CD14-positive monocyte (primary cell): ENCODE results near the gene PRRC2C. TPM values are rescaled to one million over a fixed set of nuclear protein-coding genes. Genes with fewer than 3 reads are reported as not detected.
"Not testable (repeated sequence)": the region's sequence is repeated elsewhere in the genome, so short reads cannot be mapped to it uniquely, and the experiment has no call there.

Experiments used
- DNase-seq, 3 donors: peaks; one replicate each; pipeline ENCODE4 v3.0.0-alpha.2; 2011 to 2022
- H2AFZ ChIP-seq: 2 replicates; pipeline ENCODE4 v1.6.0; 2012; ENCODE audit warnings: mild to moderate bottlenecking, low read depth, low read length, inconsistent platforms; ENCODE audit not compliant: insufficient read depth, poor library complexity, severe bottlenecking
- H3K27ac ChIP-seq, 2 donors: 1 replicate in 1 of 2; 2 replicates in 1 of 2; pipeline ENCODE4 v1.5.1; 2012 to 2013; ENCODE audit warnings: low read length in 2 of 2, control low read depth in 1 of 2, inconsistent platforms in 1 of 2, low read depth in 1 of 2, mild to moderate bottlenecking in 1 of 2
- H3K27me3 ChIP-seq, 2 donors: one replicate each; pipeline versions ENCODE4 v1.6.0 to v1.6.1; 2011 to 2013; ENCODE audit warnings: low read length in 2 of 2; ENCODE audit not compliant: control insufficient read depth in 2 of 2, insufficient read depth in 2 of 2
- H3K36me3 ChIP-seq, 2 donors: replicated peaks in 1 of 2; 1 replicate in 1 of 2; 2 replicates in 1 of 2; pipeline versions ENCODE4 v1.5.1 to v1.6.1; 2012 to 2013; ENCODE audit warnings: low read length in 2 of 2, control low read depth in 1 of 2, inconsistent platforms in 1 of 2, mild to moderate bottlenecking in 1 of 2; ENCODE audit not compliant: insufficient read depth in 2 of 2, control insufficient read depth in 1 of 2
- H3K4me1 ChIP-seq, 2 donors: 1 replicate in 1 of 2; 2 replicates in 1 of 2; pipeline versions ENCODE4 v1.5.1 to v1.6.1; 2012 to 2013; ENCODE audit warnings: low read length in 2 of 2, control low read depth in 1 of 2, inconsistent platforms in 1 of 2, mild to moderate bottlenecking in 1 of 2, moderate library complexity in 1 of 2; ENCODE audit not compliant: insufficient read depth in 2 of 2, control insufficient read depth in 1 of 2
- H3K4me2 ChIP-seq: replicated peaks from 2 replicates; pipeline ENCODE3; 2012; ENCODE audit warnings: low read length, moderate library complexity, mild to moderate bottlenecking; ENCODE audit not compliant: poor library complexity, severe bottlenecking; ENCODE audit errors: extremely low read depth
- H3K4me3 ChIP-seq, 3 experiments: fragments of 200-600 bp in 1 of 3; sonication (generic) in 1 of 3; replicated peaks in 1 of 3; 1 replicate in 2 of 3; 2 replicates in 1 of 3; pipeline ENCODE4 v1.5.1; 2011 to 2013; ENCODE audit warnings: low read length in 3 of 3, mild to moderate bottlenecking in 3 of 3, control low read depth in 2 of 3, low read depth in 2 of 3, inconsistent platforms in 1 of 3, moderate library complexity in 1 of 3
- H3K79me2 ChIP-seq: 2 replicates; pipeline ENCODE4 v1.6.0; 2012; ENCODE audit warnings: mild to moderate bottlenecking, control low read depth, inconsistent platforms, low read length, moderate library complexity; ENCODE audit not compliant: insufficient read depth
- H3K9ac ChIP-seq: 2 replicates; pipeline ENCODE4 v1.6.0; 2017; ENCODE audit warnings: low read length, mild to moderate bottlenecking; ENCODE audit not compliant: insufficient read depth, poor library complexity, severe bottlenecking
- H3K9me3 ChIP-seq, 2 donors: replicated peaks in 1 of 2; 1 replicate in 1 of 2; 2 replicates in 1 of 2; pipeline versions ENCODE4 v1.5.1 to v1.6.1; 2012 to 2013; ENCODE audit warnings: low read length in 2 of 2, control low read depth in 1 of 2; ENCODE audit not compliant: control insufficient read depth in 1 of 2, insufficient read depth in 1 of 2
- H4K20me1 ChIP-seq: 2 replicates; pipeline ENCODE4 v1.6.0; 2012; ENCODE audit warnings: mild to moderate bottlenecking, low read length, control low read depth, moderate library complexity; ENCODE audit not compliant: insufficient read depth
- H3K27ac Mint-ChIP-seq, 7 donors: one replicate each; pipeline ENCODE4 v1.8.0; 2020; ENCODE audit warnings: mild to moderate bottlenecking in 7 of 7, mixed read lengths in 7 of 7, moderate library complexity in 6 of 7, inconsistent platforms in 2 of 7
- H3K27me3 Mint-ChIP-seq, 3 donors: one replicate each; pipeline ENCODE4 v1.8.0; 2021 to 2022; ENCODE audit warnings: low read depth in 3 of 3, mild to moderate bottlenecking in 3 of 3, mixed read lengths in 3 of 3, moderate library complexity in 3 of 3, inconsistent platforms in 1 of 3
- H3K36me3 Mint-ChIP-seq, 2 donors: one replicate each; pipeline ENCODE4 v1.8.0; 2020; ENCODE audit warnings: mixed read lengths in 2 of 2, inconsistent platforms in 1 of 2, mild to moderate bottlenecking in 1 of 2
- H3K4me1 Mint-ChIP-seq: one replicate; pipeline ENCODE4 v1.8.0; 2020; ENCODE audit warnings: mild to moderate bottlenecking, mixed read lengths
- H3K4me3 Mint-ChIP-seq, 2 donors: one replicate each; pipeline ENCODE4 v1.8.0; 2020; ENCODE audit warnings: mild to moderate bottlenecking in 2 of 2, mixed read lengths in 2 of 2, moderate library complexity in 1 of 2
- H3K9me3 Mint-ChIP-seq, 7 donors: one replicate each; pipeline ENCODE4 v1.8.0; 2020 to 2022; ENCODE audit warnings: mixed read lengths in 7 of 7, mild to moderate bottlenecking in 6 of 7, moderate library complexity in 6 of 7, inconsistent platforms in 2 of 7
- CTCF ChIP-seq: fragments of 200-600 bp; IDR thresholded peaks from one replicate; pipeline ENCODE4 v1.8.0; 2022; ENCODE audit warnings: antibody characterized with exemption, mild to moderate bottlenecking
- WGBS: methylation state at CpG from one replicate; pipeline ENCODE4 v1.1.5; 2013; ENCODE audit warnings: missing lambda C conversion rate; ENCODE audit not compliant: insufficient coverage; 5-methylcytosine and 5-hydroxymethylcytosine counted together
- intact Hi-C, 2 donors: fragments of 100-400 bp; cut with micrococcal nuclease; formaldehyde crosslinking; loops; one replicate each; pipeline versions ENCODE4 v1.15.0 to v1.15.1; 2023
- polyA plus RNA-seq, 3 donors: library from polyadenylated mRNA; depleted of rRNA in 1 of 3; unstranded in 2 of 3; stranded (reverse) in 1 of 3; fragments of 300-500 nt in 2 of 3; fragments of >200 nt in 1 of 3; fragmentation: Illumina TruSeq in 2 of 3; gene quantifications; 1 replicate in 2 of 3; 2 replicates in 1 of 3; pipeline ENCODE4 v1.2.3, GENCODE V29; 2012 to 2021

Gene PRRC2C
- polyA plus RNA-seq, 3 donors: 13.8 to 69.1 (median 15.6) TPM

DNA sequence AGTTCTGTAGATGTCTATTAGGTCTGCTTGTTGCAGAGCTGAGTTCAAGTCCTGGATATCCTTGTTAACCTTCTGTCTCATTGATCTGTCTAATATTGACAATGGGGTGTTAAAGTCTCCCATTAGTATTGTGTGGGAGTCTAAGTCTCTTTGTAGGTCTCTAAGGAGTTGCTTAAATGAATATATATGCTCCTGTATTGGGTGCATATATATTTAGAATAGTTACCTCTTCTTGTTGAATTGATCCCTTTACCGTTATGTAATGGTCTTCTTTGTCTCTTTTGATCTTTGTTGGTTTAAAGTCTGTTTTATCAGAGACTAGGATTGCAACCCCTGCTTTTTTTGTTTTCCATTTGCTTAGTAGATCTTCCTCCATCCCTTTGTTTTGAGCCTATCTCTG is 68.6 kb downstream of the PRRC2C start:
- intact Hi-C loops: not testable (repeated sequence)

DNA sequence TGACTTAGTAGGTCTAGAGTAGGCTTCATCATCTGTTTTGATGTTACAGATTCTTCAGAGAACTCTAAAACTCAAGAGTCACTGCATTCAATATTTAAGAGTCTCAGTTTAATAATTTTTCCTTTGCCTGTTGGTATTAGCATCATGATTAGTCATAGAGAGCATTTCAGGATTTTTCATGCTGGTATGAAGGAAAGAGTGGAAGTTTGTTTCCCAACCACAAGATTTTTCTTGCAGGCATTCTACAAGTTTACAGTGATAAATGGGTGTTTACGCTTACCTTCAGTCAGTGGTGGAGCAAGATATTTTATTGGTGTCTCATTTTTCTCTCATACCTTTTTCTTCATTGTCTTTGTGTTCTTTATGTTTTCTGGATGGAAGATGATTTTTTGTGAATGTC is 78.3 kb downstream of the PRRC2C start:
- no CpG with 5 or more reads among the region's 1 CpG for WGBS
- Histone ChIP-seq H3K36me3 (peaks cover 95 to 100% of the 10 kb centered on the region in 2 donors), H3K4me1 (no peaks in the 10 kb centered on the region), H3K27ac (no peak overlapping the region), H3K79me2 (no peaks in the 10 kb centered on the region), H3K9ac (no peak overlapping the region), H2AFZ (no peak overlapping the region), H3K27me3 (no peaks in the 10 kb centered on the region), H3K9me3 (no peaks in the 10 kb centered on the region), H3K4me3 (no peak overlapping the region), H3K4me2 (no peak overlapping the region), H4K20me1 (peaks cover 11% of the 10 kb centered on the region)
- Mint-ChIP-seq H3K27me3 (no peaks in the 10 kb centered on the region), H3K9me3 (no peaks in the 10 kb centered on the region), H3K4me3 (no peak overlapping the region), H3K36me3 (peaks cover 41 to 56% of the 10 kb centered on the region in 2 donors), H3K27ac (no peak overlapping the region), H3K4me1 (no peaks in the 10 kb centered on the region)
- TF ChIP-seq CTCF: no peak
- intact Hi-C loops: no loop called here
- DNase-seq: no peak

More for the DNA sequence above, 68.6 kb downstream of the PRRC2C start:
- Histone ChIP-seq H3K36me3 (peaks cover 55 to 89% of the 10 kb centered on the region in 2 donors), H4K20me1 (peaks cover 42% of the 10 kb centered on the region), H3K79me2 (peaks cover 19% of the 10 kb centered on the region)
- H3K4me2 ChIP-seq, H3K4me3 Mint-ChIP-seq, H3K4me1 Mint-ChIP-seq, H3K9me3 ChIP-seq, H3K27ac ChIP-seq, H3K9ac ChIP-seq, H3K4me3 ChIP-seq, H2AFZ ChIP-seq, H3K27ac Mint-ChIP-seq, H3K27me3 ChIP-seq, H3K27me3 Mint-ChIP-seq, H3K4me1 ChIP-seq: not testable (repeated sequence)
- Mint-ChIP-seq H3K36me3 (peaks cover 93 to 99% of the 10 kb centered on the region in 2 donors), H3K9me3 (peaks cover 4 to 18% (median 5%) of the 10 kb centered on the region in 7 donors)
- no CpG with 5 or more reads among the region's 1 CpG for WGBS
- DNase-seq: peak in 2 of 3 donors; percentile 10 to 14
